NCI-H345 treated with DMSO at 0.1 percent for 48 hours (cell line): ENCODE measurements around the gene PTBP3.
"Not testable (repeated sequence)": the region's sequence is repeated elsewhere in the genome, so short reads cannot be mapped to it uniquely, and the experiment has no call there.

ENCODE experiments used
- DNase-seq: peaks from one replicate; lab custom pipeline; 2025; ENCODE audit not compliant: unreplicated experiment; lab: John Stamatoyannopoulos, UW

The PTBP3 gene

GRCh38 chr9:112273876-112274275 is 59.5 kb downstream of the PTBP3 start:
- no peak for DNase-seq

GRCh38 chr9:112271466-112272098 is 61.8 kb downstream of the PTBP3 start:
- no peak for DNase-seq

DNA sequence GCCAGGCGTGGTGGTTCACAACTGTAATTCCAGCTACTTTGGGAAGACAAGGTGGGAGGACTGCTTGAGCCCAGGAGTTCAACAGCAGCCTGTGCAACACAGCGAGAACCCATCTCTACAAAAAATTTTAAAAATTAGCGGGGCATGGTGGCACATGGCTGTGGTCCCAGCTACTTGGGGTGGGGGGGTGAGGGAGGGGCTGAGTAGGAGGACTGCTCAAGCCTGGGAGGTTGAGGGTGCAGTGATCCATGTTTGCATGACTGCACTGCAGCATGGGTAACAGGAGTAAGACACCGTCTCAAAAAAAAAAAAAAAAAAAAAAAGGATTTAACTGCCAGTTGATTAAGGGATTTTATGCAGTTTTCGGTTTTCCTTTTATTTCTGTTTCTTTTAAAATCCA is 65.0 kb downstream of the PTBP3 start:
- DNase-seq: no peak

GRCh38 chr9:112267086-112267485 is 66.3 kb downstream of the PTBP3 start:
- not testable (repeated sequence) for DNase-seq

DNA sequence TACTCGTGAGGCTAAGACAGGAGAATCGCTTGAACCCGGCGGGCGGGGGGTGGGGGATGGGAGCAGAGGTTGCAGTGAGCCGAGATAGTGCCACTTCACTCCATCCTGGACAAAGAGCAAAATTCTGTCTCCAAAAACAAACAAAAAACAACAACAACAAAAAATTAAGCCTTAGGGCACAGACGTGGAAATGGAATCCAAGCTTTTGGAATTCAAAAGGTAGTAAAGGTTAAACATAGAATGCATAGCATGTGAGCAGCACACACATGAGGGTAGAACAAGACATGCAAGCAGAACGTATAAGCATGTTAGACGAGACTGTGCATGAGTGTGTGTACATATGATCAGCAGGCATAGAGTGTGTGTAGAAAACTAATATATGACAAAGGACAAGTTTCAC is 68.0 kb downstream of the PTBP3 start:
- no peak for DNase-seq

DNA sequence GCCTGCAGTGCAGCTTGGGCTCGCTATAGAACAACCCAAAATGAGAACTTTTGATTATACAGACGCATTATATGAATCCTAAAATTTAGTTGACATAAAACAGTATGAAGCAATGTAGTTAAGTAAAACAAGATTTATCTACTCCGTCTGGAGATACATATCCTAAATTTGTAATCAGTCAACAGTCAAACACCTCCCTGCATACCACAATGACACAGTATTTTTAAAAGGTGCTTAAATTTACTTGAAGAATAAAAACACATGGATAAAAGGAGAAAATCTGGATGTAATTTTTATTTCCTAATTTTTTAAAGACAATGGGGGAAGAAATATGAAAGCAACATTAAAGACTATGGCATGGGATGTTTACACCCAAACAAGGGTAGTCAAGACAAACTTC is 70.8 kb downstream of the PTBP3 start:
- no peak for DNase-seq

GRCh38 chr9:112261133-112261532 is 72.3 kb downstream of the PTBP3 start:
- no peak for DNase-seq

GRCh38 chr9:112258106-112258505 is 75.3 kb downstream of the PTBP3 start:
- no peak for DNase-seq

DNA sequence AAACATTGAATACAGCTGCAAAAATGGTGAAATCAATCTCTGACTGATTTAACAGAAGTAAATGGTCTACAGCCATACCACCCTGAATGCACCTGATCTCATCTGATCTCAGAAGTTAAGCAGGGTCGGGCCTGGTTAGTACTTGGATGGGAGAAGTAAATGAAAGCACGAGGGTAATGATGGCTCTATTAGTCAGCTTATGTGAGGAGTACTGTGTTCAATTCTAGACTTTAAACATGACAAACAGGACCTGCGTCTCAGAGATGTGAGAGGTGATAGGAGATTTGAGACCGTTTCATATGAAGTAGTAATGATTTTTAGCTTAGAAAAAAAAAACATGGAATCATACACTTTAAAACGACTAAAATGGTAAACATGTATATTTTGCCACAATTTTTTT is 81.2 kb downstream of the PTBP3 start:
- no peak for DNase-seq

DNA sequence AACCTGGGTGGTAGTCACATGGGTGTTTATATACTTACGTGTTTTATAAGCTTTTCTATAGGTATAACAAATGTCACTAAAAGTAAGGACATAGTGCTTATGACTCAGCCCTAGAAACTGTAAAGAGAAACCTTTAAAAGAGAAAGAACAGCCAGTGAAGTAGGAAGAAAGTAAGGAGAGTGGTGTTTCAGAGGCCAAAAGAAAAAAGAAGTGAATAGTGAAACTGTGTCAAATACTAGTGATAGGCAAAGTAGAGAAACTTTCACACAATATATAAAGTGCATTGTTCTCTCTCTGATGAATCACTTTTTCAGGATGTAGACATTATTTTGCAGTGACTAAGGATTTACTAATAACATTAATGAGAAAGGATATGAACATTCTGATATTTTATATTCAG is 84.1 kb downstream of the PTBP3 start:
- no peak for DNase-seq

GRCh38 chr9:112248722-112249121 is 84.7 kb downstream of the PTBP3 start:
- no peak for DNase-seq

- no peak for DNase-seq
These were observed 86.3 kb downstream of the PTBP3 start for GRCh38 chr9:112247090-112247489.

GRCh38 chr9:112245126-112245525 is 88.3 kb downstream of the PTBP3 start:
- no peak for DNase-seq

DNA sequence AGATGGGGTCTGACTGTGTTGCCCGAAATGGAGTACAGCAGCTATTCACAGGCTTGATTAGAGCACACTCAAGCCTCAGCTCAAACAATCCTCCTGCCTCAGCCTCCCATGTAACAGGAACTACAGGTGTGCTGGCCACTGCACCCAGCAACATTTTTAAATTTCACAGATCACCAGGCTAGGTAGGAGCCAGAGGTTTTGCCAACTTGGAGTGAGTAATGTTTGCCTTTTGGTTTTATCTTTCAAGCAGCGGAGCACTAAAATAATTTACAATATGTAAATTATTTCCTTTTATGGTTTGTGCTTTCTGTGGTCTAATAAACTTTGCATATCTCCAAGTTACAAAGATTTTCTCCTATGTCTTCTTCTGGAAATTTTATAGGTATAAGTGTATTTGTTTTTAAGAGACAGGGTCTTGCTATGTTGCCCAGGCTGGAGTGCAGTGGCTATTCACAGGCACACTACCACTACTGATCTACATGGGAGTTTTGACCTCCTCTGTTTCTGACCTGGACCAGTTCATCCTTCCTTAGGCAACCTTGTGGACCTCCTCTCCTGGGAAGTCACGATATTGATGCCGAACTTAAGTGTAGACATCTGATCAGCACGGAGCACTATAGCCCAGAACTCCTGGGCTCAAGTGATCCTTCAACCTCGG is 91.1 kb downstream of the PTBP3 start:
- no peak for DNase-seq

DNA sequence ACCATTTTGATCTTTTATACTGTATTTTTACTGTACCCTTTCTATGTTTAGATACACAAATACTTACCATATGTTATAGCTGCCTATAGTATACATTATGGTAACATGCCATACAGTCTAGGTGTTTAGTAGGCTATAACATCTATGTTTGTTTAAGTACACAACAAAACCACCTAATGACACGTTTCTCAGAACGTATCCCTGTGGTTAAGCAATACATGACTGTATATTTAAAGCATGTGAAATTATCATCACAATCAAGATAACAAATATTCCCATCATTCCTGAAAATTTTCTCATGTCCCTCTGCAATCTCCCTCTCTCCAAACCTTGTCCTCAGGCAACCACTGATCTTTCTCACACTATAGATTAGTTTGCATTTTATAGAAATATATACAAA is 91.9 kb downstream of the PTBP3 start:
- DNase-seq: no peak

DNA sequence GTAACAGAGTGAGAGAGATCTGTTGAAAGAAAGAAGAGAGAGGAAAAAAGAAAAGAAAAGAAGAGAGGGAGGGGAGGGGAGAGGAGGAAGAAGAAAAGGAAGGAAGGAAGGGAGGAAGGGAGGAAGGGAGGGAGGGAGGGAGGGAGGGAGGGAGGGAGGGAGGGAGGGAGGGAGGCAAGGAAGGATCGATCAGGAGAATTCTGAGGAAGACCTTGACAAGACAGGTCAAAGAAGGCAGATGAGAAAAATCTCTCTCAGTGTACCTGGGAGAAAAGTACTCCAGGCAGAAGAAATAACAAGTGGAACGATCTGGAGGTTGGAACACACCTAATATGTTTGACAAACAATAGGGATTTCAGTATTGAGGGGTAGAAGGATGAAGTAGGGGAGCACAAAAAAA is 93.7 kb downstream of the PTBP3 start:
- DNase-seq: no peak

DNA sequence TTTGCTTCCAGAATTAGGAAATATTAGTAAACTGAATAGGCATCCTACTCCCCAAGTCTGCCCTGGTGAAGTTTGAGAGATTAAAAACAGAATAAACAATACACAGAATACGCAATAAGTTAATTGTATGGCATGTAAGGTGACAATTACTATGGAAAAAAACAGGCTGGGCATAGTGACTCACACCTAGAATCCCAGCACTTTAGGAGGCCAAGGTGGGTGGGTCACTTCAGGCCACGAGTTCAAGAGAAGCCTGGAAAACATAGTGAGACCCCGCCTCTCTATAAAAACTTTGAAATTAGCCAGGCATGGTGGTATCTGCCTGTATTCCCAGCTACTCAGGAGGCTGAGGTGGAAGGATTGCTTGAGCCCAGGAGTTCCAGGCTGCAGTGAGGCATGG is 94.1 kb downstream of the PTBP3 start:
- no peak for DNase-seq

DNA sequence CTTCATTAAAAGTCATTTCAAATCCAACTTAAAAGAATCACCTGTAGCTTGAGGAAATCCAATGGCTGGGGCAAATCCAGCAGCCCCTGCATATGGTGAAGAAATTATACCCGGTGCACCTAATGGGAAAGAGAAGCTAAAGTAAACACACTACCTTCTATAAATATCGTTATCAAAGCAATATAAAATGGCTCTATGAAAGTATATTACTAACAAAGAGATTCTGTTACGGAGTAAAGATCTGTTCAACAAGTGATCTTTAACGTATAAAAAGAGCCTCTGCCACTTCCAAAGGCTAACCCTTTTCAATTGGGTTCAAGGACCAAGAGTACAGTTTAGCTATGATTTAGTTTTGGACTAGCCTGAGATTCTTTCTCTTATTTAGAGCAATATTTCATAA is 98.6 kb downstream of the PTBP3 start:
- no peak for DNase-seq

- no peak for DNase-seq
These were observed 99.7 kb downstream of the PTBP3 start for GRCh38 chr9:112233769-112234168.

- no peak for DNase-seq
These were observed 101.2 kb downstream of the PTBP3 start for GRCh38 chr9:112232233-112232632.

DNA sequence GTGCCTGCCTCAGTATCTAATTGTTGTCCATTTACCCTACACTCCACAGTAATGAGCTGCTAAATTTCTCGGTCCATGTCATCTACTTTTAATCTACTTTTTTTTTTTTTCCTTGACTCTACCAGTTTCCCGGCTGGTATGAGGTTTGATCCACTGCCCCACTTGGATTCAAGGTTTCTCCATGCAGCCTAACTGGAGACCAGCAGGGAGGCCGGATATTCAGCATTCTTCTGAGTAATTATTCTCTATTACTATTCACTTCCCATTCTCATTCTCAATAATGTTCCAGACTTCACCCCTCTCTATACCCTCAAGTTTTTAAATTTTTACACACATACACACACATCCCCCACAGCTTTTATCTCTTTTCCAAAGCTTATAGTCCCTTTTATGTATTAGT is 107.3 kb downstream of the PTBP3 start:
- no peak for DNase-seq

GRCh38 chr9:112224401-112225289 is 108.8 kb downstream of the PTBP3 start:
- no peak for DNase-seq
